ENCODE measurements around the gene AMZ1. TPM values are rescaled to one million over a fixed set of nuclear protein-coding genes. Genes with fewer than 3 reads are reported as not detected.

The AMZ1 gene
- total RNA-seq, 1 experiment from 2014 or later: 0.74 TPM

DNA sequence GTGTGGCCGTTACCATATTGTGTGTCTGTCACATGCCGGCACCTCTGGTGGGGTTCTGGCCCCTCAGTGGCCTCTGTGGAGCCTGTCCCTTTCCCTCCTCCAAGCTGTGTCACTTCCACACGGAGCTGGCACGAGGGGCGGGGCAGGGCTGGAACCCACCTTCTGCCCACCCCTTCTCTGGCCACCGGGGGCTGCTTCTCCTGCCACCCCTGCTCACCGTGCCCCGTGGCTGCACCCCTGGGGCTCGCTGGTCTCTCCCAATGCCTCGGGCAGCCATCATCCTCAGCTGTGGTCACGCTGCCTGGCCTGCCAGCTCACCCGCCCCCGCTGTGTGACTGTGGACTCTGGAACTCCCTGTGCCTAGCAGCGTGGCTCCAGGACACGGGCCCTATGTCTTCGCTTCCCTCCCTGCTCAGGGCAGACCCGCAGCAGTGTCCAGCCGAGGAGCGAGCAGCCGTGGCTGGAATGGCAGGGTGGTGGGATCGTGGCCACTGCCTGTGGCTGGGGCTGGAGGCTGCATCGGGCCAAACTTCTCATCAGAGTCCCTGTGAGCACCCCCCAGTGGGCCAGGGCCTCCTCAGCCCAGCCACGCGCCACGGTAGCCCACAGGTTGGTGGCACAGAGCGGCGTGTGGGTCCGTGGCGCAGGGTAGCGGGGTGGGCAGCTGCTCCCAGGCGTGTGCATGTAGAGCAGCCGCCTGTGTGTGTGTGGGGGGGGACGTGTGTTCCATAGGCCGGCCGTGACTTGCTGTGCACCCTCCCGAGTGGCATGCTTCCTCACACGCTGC lies 48.1 kb upstream of the AMZ1 start:
- Histone ChIP-seq H3K79me1 (ENCODE audit: insufficient read depth, low read depth, low read length, poor library complexity, severe bottlenecking) (no peaks in the 10 kb centered on the region), H2BK12ac (ENCODE audit: insufficient read length, low read depth, low read length) (no peak overlapping the region), H4K5ac (ENCODE audit: insufficient read length, low read depth, low read length) (no peak overlapping the region), H3K23ac (ENCODE audit: insufficient read length, low read depth, low read length) (no peak overlapping the region), H3K14ac (ENCODE audit: insufficient read depth, low read length) (no peak overlapping the region; the same call in 1 of the 2 replicates), H3K23me2 (ENCODE audit: insufficient read length, low read depth, low read length, poor library complexity, severe bottlenecking) (no peaks in the 10 kb centered on the region), H3K27me3 (ENCODE audit: insufficient read depth, low read length) (no peaks in the 10 kb centered on the region), H3K18ac (ENCODE audit: insufficient read length, low read depth, low read length) (no peak overlapping the region), H2AK5ac (ENCODE audit: insufficient read length, low read length) (no peak overlapping the region), H4K91ac (ENCODE audit: insufficient read length, low read depth, low read length) (no peak overlapping the region), H2BK5ac (ENCODE audit: insufficient read length, low read length) (no peak overlapping the region), H3K9me3 (ENCODE audit: control insufficient read depth, low read depth, low read length) (no peaks in the 10 kb centered on the region), H3K4ac (ENCODE audit: low read depth, low read length) (no peak overlapping the region), H4K8ac (replicated peaks; ENCODE audit: insufficient read length, low read depth, low read length) (no peak overlapping the region), H4K20me1 (ENCODE audit: control insufficient read depth, insufficient read depth, insufficient read length) (peaks cover 4% of the 10 kb centered on the region), H3K79me2 (ENCODE audit: insufficient read depth, low read length) (peaks cover 20% of the 10 kb centered on the region; the same call in 1 of the 2 replicates), H3K9ac (ENCODE audit: extremely low read depth, insufficient read length, low read length) (no peak overlapping the region), H3K4me2 (ENCODE audit: insufficient read depth, insufficient read length, low read length) (no peak overlapping the region), H3K56ac (ENCODE audit: insufficient read length, low read depth, low read length) (no peak overlapping the region), H3K4me1 (ENCODE audit: insufficient read depth, low read length) (no peaks in the 10 kb centered on the region; the same call in 1 of the 2 replicates), H2BK15ac (ENCODE audit: low read depth, low read length) (no peak overlapping the region), H2AFZ (ENCODE audit: low read length) (no peak overlapping the region), H3T11ph (ENCODE audit: low read length) (no peak overlapping the region), H3K27ac (ENCODE audit: insufficient read length, low read depth, low read length) (no peak overlapping the region), H2BK120ac (ENCODE audit: low read depth, low read length, poor library complexity, severe bottlenecking) (no peak overlapping the region), H2BK20ac (ENCODE audit: low read depth, low read length, poor library complexity, severe bottlenecking) (no peak overlapping the region)
- H3K9me3 Mint-ChIP-seq: no peaks in the 10 kb centered on the region
- TF ChIP-seq, protein P1, sequence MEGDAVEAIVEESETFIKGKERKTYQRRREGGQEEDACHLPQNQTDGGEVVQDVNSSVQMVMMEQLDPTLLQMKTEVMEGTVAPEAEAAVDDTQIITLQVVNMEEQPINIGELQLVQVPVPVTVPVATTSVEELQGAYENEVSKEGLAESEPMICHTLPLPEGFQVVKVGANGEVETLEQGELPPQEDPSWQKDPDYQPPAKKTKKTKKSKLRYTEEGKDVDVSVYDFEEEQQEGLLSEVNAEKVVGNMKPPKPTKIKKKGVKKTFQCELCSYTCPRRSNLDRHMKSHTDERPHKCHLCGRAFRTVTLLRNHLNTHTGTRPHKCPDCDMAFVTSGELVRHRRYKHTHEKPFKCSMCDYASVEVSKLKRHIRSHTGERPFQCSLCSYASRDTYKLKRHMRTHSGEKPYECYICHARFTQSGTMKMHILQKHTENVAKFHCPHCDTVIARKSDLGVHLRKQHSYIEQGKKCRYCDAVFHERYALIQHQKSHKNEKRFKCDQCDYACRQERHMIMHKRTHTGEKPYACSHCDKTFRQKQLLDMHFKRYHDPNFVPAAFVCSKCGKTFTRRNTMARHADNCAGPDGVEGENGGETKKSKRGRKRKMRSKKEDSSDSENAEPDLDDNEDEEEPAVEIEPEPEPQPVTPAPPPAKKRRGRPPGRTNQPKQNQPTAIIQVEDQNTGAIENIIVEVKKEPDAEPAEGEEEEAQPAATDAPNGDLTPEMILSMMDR (conservative IDR thresholded peaks at IDR 0.05): no peak
- H3K4me1 Mint-ChIP-seq: peaks cover 13 to 25% of the 10 kb centered on the region in 2 experiments
- H3K36me3 Mint-ChIP-seq (ENCODE audit: insufficient read depth in 1 of 3, low read depth in 3 of 3): peaks cover 1 to 8% (median 7%) of the 10 kb centered on the region in 3 experiments; a peak in 4 of 7 replicates
- peak overlapping the region in 1 of 3 experiments; percentile 91; a peak in 1 of 7 replicates for H3K27ac Mint-ChIP-seq
- DNase-seq: no peak
- no peaks in the 10 kb centered on the region for H3K27me3 Mint-ChIP-seq (ENCODE audit: low read depth)
- no peak overlapping the region for H3K4me3 Mint-ChIP-seq
- WGBS (ENCODE audit: extremely low coverage, insufficient read length, low lambda C conversion rate): no CpG with 5 or more reads among the region's 37 CpGs

Data from H9 (cell line).